ENCODE measurements around the gene AP4B1. TPM values are rescaled to one million over a fixed set of nuclear protein-coding genes. Genes with fewer than 3 reads are reported as not detected.

AP4B1 gene
- total and polyA plus RNA-seq, 9 of the 15 experiments (the other 6 are each of a cell fraction or from before 2014, with no cell fraction given) = 15.8 to 36.5 (median 24.6) TPM

GRCh38 chr1:113871597-113872113 is 32.9 kb downstream of the AP4B1 start, which contains the start of gene PTPN22 (continued):
- 0 out of 2 replicates have a peak, but pooled peaks have one; percentile 0 for TF ChIP-seq TFE3 (CRISPR knock-in tag; IDR thresholded peaks at IDR 0.05)
- 0 out of 2 replicates have a peak, but pooled peaks have one; percentile 35 for TF ChIP-seq PATZ1 (CRISPR knock-in tag; IDR thresholded peaks at IDR 0.05; ENCODE audit: borderline replicate concordance)
- TF ChIP-seq ZNF766 (CRISPR knock-in tag; conservative IDR thresholded peaks at IDR 0.05) = 0 out of 2 replicates have a peak, but pooled peaks have one; percentile 35
- TF ChIP-seq EHMT2 (IDR thresholded peaks at IDR 0.05) = 0 out of 2 replicates have a peak, but pooled peaks have one; percentile 9
- 0 out of 2 replicates have a peak, but pooled peaks have one; percentile 24 for TF ChIP-seq RREB1 (CRISPR knock-in tag; IDR thresholded peaks at IDR 0.05)
- peak; percentile 53; the same call in 1 of the 2 replicates for TF ChIP-seq SMAD4 (CRISPR knock-in tag; conservative IDR thresholded peaks at IDR 0.05)
- TF ChIP-seq ZBTB17 (CRISPR knock-in tag; IDR thresholded peaks at IDR 0.05) = peak; percentile 60; the same call in 1 of the 2 replicates
- peak; percentile 51; the same call in 1 of the 2 replicates for TF ChIP-seq ATF2 (CRISPR knock-in tag; IDR thresholded peaks at IDR 0.05)
- TF ChIP-seq MYNN (IDR thresholded peaks at IDR 0.05) = no peak
- TF ChIP-seq MYNN (CRISPR knock-in tag; IDR thresholded peaks at IDR 0.05) = no peak
- TF ChIP-seq TOE1 (IDR thresholded peaks at IDR 0.05; ENCODE audit: borderline replicate concordance) = peak; percentile 41; the same call in 1 of the 2 replicates
- TF ChIP-seq TOE1 (CRISPR knock-in tag; IDR thresholded peaks at IDR 0.05; ENCODE audit: borderline replicate concordance, low read depth) = no peak
- no peak for TF ChIP-seq MXI1 (IDR thresholded peaks at IDR 0.05; ENCODE audit: low read depth, low read length)
- no peak for TF ChIP-seq TRIM25 (IDR thresholded peaks at IDR 0.05; ENCODE audit: borderline replicate concordance)
- TF ChIP-seq HDAC8 (tag; IDR thresholded peaks at IDR 0.05) = no peak

All from K562 (cell line).